Measurements from ENCODE around the gene TMEM184B.
A peak's percentile ranks its signal among the peaks of the same experiment; 100 is the strongest.

The TMEM184B gene

DNA sequence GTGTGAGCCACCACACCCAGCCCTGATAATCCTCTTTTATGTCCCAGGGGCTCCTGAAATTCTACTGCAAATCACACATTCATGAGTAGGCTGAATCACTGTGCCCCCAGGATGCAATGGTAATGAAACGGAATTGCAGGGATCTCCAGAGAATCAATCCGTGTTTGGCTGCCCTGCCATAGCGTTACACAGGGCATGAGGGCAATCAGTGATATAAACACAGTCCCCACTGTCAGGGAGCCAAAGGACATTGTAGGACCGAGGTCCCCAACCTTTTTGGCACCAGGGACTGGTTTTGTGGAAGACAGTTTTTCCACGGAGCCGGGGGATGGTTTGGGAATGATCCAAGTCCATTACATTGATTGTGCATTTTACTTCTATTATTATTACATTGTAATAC is 82.2 kb downstream of the TMEM184B start:
- no peak overlapping the region for H3K27ac ChIP-seq
- TF ChIP-seq ZFX (IDR thresholded peaks at IDR 0.05; ENCODE audit: borderline replicate concordance), result no peak
- TF ChIP-seq, protein P1, sequence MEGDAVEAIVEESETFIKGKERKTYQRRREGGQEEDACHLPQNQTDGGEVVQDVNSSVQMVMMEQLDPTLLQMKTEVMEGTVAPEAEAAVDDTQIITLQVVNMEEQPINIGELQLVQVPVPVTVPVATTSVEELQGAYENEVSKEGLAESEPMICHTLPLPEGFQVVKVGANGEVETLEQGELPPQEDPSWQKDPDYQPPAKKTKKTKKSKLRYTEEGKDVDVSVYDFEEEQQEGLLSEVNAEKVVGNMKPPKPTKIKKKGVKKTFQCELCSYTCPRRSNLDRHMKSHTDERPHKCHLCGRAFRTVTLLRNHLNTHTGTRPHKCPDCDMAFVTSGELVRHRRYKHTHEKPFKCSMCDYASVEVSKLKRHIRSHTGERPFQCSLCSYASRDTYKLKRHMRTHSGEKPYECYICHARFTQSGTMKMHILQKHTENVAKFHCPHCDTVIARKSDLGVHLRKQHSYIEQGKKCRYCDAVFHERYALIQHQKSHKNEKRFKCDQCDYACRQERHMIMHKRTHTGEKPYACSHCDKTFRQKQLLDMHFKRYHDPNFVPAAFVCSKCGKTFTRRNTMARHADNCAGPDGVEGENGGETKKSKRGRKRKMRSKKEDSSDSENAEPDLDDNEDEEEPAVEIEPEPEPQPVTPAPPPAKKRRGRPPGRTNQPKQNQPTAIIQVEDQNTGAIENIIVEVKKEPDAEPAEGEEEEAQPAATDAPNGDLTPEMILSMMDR (IDR thresholded peaks at IDR 0.05), result no peak

GRCh38 chr22:38189104-38189503 is 83.7 kb downstream of the TMEM184B start:
- H3K27ac ChIP-seq, result no peak overlapping the region
- no peak for TF ChIP-seq ZFX (IDR thresholded peaks at IDR 0.05; ENCODE audit: borderline replicate concordance)
- TF ChIP-seq, protein P1 (IDR thresholded peaks at IDR 0.05), result no peak

GRCh38 chr22:38187413-38188212 is 85.2 kb downstream of the TMEM184B start:
- peak overlapping the region; percentile 65 for H3K27ac ChIP-seq
- TF ChIP-seq, protein P1 (IDR thresholded peaks at IDR 0.05), result no peak
- no peak for TF ChIP-seq ZFX (IDR thresholded peaks at IDR 0.05; ENCODE audit: borderline replicate concordance)

DNA sequence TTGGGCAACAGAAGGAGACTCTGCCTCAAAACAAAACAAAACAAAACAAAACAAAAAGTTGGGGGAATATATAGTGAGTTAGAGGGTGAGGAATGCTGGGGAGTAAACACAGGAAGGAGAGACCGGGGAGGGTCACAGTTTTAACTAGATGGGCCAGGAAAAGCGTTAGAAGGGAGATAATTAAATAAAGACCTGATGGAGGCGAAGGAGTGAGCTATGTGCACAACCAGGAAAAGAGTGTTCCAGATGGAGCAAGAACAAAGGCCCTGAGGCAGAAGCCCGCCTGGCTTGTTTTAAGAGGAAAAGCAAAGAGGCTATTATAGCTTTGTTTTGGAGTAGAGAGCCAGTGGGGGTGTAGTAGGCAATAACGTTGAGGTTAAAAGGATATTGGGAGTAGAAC is 86.4 kb downstream of the TMEM184B start:
- TF ChIP-seq, protein P1 (IDR thresholded peaks at IDR 0.05), result no peak
- TF ChIP-seq ZFX (IDR thresholded peaks at IDR 0.05; ENCODE audit: borderline replicate concordance), result no peak
- H3K27ac ChIP-seq, result peak overlapping the region; percentile 65

GRCh38 chr22:38184788-38185187 is 88.0 kb downstream of the TMEM184B start:
- H3K27ac ChIP-seq, result 0 out of 2 replicates have a peak overlapping the region, but pooled peaks have one; percentile 4
- no peak for TF ChIP-seq ZFX (IDR thresholded peaks at IDR 0.05; ENCODE audit: borderline replicate concordance)
- TF ChIP-seq, protein P1 (IDR thresholded peaks at IDR 0.05), result no peak

GRCh38 chr22:38181453-38182200 is 91.2 kb downstream of the TMEM184B start, which contains the start of gene PLA2G6:
TSS of gene PLA2G6 (minus strand) at chr22:38181830. CDS start at chr22:38169426, 12,404 bp downstream.
- peak within 1 kb of the TSS; percentile 98 for H3K27ac ChIP-seq
- TF ChIP-seq, protein P1 (IDR thresholded peaks at IDR 0.05), result no peak
- no peak for TF ChIP-seq ZFX (IDR thresholded peaks at IDR 0.05; ENCODE audit: borderline replicate concordance)
